ENCODE measurements around the gene CLCNKB. TPM values are rescaled to one million over a fixed set of nuclear protein-coding genes. Genes with fewer than 3 reads are reported as not detected.
"Not testable (repeated sequence)": the region's sequence is repeated elsewhere in the genome, so short reads cannot be mapped to it uniquely, and the experiment has no call there.

Gene CLCNKB
- total and polyA plus RNA-seq, 3 donors from 2014 or later: 2.3 to 4.2 (median 3.7) TPM

DNA sequence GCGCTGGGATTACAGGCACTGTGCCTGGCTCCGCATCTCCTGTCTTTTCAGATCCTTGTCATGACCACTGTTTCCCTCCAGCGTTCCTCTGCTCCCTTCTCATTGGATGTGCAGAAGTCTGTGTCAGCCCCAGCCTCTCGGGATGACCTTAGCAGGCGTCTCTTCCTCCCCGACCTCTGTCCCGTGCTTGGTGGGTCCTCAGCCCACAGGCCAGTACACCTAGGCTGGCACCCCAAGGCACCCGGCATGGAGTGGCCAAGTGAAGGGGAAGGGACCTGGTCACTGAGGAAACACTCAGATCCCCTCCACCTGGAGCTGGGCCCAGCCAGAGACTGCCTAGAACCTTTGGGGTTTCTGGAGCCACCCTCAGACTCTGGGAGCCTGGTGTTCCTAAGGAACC, 2.4 kb upstream of the CLCNKB start:
- 0 to 48% methylated on average over 2 to 8 of the region's 8 CpGs for WGBS, 2 donors
- no peak for TF ChIP-seq POLR2A (IDR thresholded peaks at IDR 0.05)
- TF ChIP-seq, protein P1, sequence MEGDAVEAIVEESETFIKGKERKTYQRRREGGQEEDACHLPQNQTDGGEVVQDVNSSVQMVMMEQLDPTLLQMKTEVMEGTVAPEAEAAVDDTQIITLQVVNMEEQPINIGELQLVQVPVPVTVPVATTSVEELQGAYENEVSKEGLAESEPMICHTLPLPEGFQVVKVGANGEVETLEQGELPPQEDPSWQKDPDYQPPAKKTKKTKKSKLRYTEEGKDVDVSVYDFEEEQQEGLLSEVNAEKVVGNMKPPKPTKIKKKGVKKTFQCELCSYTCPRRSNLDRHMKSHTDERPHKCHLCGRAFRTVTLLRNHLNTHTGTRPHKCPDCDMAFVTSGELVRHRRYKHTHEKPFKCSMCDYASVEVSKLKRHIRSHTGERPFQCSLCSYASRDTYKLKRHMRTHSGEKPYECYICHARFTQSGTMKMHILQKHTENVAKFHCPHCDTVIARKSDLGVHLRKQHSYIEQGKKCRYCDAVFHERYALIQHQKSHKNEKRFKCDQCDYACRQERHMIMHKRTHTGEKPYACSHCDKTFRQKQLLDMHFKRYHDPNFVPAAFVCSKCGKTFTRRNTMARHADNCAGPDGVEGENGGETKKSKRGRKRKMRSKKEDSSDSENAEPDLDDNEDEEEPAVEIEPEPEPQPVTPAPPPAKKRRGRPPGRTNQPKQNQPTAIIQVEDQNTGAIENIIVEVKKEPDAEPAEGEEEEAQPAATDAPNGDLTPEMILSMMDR (IDR thresholded peaks at IDR 0.05): no peak
- intact Hi-C loops (cut with DNase I; ENCODE audit: low total_unique reads): no loop called here
- Histone ChIP-seq H3K9me3 (no peaks in the 10 kb centered on the region), H3K27ac (no peak overlapping the region), H3K4me1 (peaks cover 7% of the 10 kb centered on the region), H3K36me3 (ENCODE audit: low read depth, missing control alignments) (no peaks in the 10 kb centered on the region), H3K4me3 (no peak overlapping the region), H3K27me3 (no peaks in the 10 kb centered on the region)
- DNase-seq: no peak

DNA sequence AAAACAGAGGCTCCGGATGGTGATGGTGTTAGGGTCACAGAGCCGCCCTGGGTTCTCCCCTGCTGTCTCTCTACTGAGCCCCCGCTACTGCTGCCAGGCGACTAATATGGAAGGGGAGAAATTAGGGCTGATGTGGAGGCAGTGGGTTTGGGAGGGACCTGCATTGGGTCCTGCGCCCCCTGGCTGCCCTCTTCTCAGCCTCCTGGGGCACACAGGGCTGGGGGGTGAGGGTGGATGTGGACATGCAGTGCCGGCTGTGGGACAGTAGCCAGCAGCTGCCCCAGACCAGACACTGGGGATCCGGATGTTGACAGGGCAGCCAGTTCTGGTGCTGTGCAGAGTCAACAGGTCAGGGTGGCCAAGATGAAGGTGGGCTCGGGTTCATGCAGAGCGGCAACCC, 1.5 kb upstream of the CLCNKB start:
- Histone ChIP-seq H3K27me3 (no peaks in the 10 kb centered on the region), H3K27ac (no peak overlapping the region), H3K4me3 (no peak overlapping the region), H3K36me3 (ENCODE audit: low read depth, missing control alignments) (no peaks in the 10 kb centered on the region), H3K9me3 (no peaks in the 10 kb centered on the region), H3K4me1 (peaks cover 7% of the 10 kb centered on the region)
- WGBS, 2 donors: 72 to 100% methylated on average over 1 to 9 of the region's 9 CpGs
- intact Hi-C loops (cut with DNase I; ENCODE audit: low total_unique reads): no loop called here
- DNase-seq: no peak
- TF ChIP-seq, protein P1 (IDR thresholded peaks at IDR 0.05): no peak
- TF ChIP-seq POLR2A (IDR thresholded peaks at IDR 0.05): no peak

DNA sequence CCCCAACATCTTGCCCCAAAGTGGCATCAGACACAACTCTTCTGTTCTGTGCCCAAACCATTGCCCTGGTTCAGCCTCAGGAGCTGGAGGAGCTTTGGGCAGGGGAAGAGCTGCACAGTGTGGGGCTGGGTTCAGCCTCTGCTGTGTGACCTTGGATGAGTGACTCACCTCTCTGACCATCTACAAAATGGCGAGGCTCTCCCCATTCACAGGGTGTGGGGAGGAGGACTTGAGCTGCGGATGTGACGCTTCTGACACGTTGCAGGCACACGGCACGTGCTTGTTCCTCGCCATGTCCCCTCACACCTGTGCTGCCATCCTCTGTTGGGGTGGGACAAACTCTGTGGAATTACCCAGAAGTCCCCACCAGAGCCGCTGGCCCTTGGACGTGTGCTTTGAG, 928 bp upstream of the CLCNKB start:
- H3K27ac ChIP-seq, DNase-seq: not testable (repeated sequence)

DNA sequence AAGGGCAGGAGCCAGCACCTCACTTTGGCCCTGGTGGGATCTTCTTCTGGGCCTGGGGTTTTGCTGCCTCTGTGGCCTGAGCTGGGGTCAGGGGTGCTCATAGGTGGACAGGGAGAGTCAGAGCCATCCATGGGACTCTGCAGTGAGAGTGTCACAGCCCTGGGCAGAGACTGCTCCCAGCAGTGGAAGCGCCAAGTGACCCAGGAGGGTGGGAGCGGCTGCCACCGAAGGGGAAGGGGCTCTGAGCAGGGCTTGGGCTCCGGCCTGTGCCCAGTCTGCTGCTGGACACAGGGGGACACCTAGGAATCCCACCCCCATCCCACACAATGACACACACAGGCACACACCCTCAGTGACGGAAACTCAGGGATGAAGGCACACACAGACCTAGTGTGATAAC, 368 bp downstream of the CLCNKB start:
- 95% methylated on average over 4 of the region's 5 CpGs; no CpG with 5 or more reads in 1 of the 2 donors for WGBS, 2 donors

More for the DNA sequence above, 928 bp upstream of the CLCNKB start:
- H3K9me3 ChIP-seq; H3K4me1 ChIP-seq; intact Hi-C loops (cut with DNase I; ENCODE audit: low total_unique reads); H3K4me3 ChIP-seq; H3K27me3 ChIP-seq; H3K36me3 ChIP-seq (ENCODE audit: low read depth, missing control alignments): not testable (repeated sequence)
- 88% methylated on average over 7 of the region's 9 CpGs; no CpG with 5 or more reads in 1 of the 2 donors for whole genome bisulfite sequencing, 2 donors

DNA sequence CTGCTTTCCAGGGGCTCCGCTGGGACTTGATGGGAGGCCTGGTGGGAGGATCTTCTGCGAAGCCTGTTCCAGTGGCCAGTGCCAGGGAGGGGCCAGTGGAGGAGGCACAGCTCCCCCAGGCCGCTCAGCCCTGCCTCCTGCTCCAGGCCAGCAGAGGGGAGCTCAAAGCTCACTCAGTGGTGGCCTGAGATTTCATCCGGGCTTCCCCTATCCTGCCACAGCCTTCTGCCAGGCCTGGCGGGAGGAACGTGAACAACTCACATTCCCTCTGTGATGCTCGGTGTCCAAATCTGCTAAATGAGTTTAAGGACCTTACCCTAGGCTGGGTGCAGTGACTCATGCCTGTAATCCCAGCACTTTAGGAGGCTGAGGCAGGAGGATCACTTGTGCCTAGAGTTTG, 3.3 kb downstream of the CLCNKB start:
- intact Hi-C loops (cut with DNase I; ENCODE audit: low total_unique reads): no loop called here
- no peak overlapping the region for H3K27ac ChIP-seq

More for the DNA sequence above, 368 bp downstream of the CLCNKB start:
- intact Hi-C loops (cut with DNase I; ENCODE audit: low total_unique reads): no loop called here
- Histone ChIP-seq H3K36me3 (ENCODE audit: low read depth, missing control alignments) (no peaks in the 10 kb centered on the region), H3K4me1 (peaks cover 10% of the 10 kb centered on the region), H3K27ac (no peak overlapping the region), H3K4me3 (no peak overlapping the region), H3K27me3 (no peaks in the 10 kb centered on the region), H3K9me3 (no peaks in the 10 kb centered on the region)
- DNase-seq: no peak
- TF ChIP-seq, protein P1 (IDR thresholded peaks at IDR 0.05): no peak
- no peak for TF ChIP-seq POLR2A (IDR thresholded peaks at IDR 0.05)

More for the DNA sequence above, 3.3 kb downstream of the CLCNKB start:
- no peaks in the 10 kb centered on the region for H3K9me3 ChIP-seq
- 53 to 62% methylated on average over 2 to 7 of the region's 7 CpGs for WGBS, 2 donors
- H3K4me1 ChIP-seq: peaks cover 10% of the 10 kb centered on the region
- TF ChIP-seq, protein P1 (IDR thresholded peaks at IDR 0.05): no peak
- H3K27me3 ChIP-seq: no peaks in the 10 kb centered on the region
- H3K36me3 ChIP-seq (ENCODE audit: low read depth, missing control alignments): no peaks in the 10 kb centered on the region
- H3K4me3 ChIP-seq: no peak overlapping the region
- no peak for DNase-seq

Data from testis (tissue), 3 donors.